CD4-positive, alpha-beta T cell treated with Interferon alpha-2 for 1 hour (primary cell): Measurements from ENCODE around the gene DENND1C.

Source experiments
- DNase-seq, 2 donors: peaks; one replicate each; pipeline ENCODE4 v3.0.0-alpha.2; 2020 to 2022

The DENND1C gene

DNA sequence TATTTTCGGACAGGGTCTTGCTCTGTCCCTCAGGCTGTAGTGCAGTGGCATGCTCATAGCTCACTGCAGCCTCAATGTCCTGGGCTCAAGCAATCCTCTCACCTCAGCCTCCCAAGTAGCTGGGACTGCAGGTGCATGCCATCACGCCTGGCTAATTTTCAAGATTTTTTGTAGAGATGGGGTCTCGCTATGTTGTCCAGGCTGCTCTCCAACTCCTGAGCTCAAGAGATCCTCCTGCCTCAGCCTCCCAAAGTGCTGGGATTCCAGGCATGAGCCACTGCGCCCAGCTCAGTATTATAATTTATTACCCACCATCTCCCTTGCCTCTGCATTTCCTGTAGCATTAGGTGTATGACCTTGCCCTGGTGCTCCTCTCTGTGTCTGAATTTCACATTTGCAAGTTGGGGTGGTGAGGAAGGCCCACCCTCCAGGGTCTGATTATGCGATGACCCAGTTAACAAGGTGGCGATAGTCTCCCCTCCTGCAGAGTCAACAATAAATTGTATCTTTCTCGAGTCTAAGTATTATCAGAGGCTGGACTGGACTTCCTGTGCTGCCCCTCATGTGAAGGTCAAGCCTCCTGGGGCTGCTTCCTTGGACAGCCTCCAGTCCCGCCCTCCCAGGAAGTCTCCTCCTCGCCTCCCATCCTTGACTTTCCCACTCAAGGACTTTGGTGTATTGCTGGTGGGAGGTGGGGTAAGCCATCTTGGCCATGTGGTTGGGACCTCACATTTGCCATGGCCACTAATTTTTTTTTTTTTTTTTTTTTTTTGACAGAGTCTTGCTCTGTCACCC lies 22.0 kb upstream of the DENND1C start:
- DNase-seq, result no peak

DNA sequence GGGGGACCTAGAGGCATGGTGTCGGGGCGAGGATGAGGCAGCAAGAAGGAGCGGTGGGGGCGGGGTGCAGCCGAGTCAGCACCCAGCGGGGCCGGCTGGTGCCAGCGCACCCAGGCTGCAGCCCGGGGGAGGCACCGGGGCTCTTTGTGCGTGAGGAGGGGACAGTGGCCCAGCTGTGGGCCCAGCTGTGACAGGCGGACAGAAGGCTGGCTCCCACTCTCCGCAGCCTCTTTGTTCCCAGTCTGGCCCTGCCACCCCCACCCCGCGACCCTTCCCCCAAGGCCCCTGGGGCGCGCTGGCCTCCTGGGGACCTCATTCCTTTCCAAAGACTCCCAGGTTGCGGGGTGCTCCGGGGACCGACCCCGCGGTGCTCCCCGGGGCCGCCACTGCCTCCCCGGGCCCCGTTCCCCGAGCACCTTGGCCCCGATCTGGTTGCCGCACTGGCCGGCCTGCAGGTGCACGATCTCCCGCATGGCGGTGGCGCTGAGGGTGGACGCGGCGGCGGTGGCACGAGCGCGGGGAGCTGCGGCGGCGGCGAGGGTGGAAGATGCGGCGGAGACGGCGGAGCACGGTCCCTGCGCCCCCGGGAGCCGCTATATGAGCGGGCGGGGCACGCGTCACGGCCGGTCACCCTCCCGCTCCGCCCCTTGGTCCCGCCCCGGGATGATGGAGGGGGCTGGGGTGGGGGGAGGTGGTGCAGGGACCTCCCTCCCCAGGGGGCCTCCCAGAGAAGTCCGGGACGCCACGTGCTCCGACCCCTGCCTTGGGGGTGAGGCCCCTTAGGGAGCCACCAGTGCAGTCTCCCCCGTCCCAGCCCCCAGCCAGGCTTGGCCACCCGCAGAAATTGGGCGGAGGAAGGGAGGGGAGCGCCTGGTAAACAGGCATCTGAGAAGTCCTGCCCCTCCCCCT lies 20.4 kb upstream of the DENND1C start, which contains the start of gene TUBB4A:
Gene TUBB4A, minus strand, starts transcription at position 570 of the 909 bp plus-strand sequence. Its CDS starts 97 bp downstream, at position 473.
- peak; percentile 4 to 55 for DNase-seq

DNA sequence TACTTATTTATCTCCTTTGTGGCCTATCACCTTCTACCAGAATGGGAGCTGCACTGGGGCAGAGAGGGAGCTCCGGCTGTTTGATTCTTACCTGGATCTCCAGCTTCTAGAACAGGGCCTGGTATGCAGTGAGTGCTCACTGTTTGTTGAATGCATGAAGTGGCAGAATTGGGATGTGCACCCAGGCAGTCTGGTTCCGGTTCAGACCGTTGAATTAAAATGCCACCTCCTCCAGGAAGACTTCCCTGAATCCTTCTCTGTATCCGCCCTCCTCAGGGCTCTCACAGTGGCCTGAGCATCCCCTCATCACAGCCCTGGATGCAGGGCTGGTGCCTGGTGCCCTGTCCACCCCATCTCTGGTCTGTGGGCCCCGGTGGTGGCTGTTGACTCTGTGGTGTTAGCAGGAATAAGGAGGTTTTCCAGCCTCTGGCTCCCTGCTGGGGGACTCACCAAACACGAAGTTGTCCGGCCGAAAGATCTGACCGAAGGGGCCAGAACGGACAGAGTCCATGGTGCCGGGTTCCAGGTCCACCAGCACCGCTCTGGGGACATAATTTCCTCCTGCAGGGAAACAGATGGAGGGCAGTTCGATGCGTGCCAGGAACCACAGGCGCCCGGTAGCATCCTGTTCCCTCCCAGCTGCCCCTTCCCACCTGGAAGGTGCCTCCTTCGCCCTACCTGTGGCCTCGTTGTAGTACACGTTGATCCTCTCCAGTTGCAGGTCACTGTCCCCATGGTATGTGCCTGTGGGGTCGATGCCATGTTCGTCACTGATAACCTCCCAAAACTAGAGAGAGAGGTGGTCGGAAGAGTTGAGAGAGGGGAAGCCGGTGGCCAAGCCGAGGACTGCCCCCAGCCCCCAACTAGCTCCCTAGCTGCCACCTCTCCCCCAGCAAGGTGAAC lies 19.5 kb upstream of the DENND1C start:
- no peak for DNase-seq

DNA sequence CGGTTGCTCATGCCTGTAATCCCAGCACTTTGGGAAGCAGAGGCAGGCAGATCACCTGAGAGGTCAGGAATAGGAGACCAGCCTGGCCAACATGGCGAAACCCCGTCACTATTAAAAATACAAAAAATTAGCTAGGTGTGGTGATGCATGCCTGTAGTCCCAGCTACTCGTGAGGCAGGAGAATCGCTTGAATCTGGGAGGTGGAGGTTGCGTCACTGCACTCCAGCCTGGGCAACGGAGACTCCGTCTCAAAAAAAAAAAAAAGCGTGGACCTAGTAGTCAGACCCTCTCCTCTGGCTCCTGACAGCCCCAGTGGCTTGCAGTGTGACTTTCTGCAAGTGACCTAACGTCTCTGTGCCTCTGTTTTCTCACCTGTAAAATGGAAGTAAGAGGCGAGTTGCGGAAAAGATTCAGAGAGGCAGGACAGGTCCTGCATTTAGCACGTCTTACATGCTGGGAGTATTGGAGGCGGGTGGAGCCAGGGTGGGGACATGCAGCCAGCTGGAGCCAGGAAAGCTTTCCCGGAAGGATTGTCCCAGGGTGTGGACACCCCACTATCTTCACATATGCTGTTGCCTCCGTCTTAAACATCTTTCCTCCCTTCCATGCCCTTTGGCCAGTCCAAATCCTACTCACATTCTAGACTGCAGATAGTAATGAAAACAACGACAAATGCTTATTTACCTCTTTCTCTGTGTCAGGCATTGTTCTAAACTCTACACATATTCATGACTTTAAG lies 17.6 kb upstream of the DENND1C start:
- DNase-seq, result no peak

- DNase-seq, result peak in 1 of 2 donors; percentile 21
Measured at GRCh38 chr19:6498294-6499036, 16.9 kb upstream of the DENND1C start.

- DNase-seq, result no peak
Measured at GRCh38 chr19:6495947-6496346, 14.4 kb upstream of the DENND1C start.

- DNase-seq, result no peak
Measured at GRCh38 chr19:6494438-6495036, 12.9 kb upstream of the DENND1C start.

GRCh38 chr19:6491802-6492592 lies 10.4 kb upstream of the DENND1C start:
- no peak for DNase-seq

DNA sequence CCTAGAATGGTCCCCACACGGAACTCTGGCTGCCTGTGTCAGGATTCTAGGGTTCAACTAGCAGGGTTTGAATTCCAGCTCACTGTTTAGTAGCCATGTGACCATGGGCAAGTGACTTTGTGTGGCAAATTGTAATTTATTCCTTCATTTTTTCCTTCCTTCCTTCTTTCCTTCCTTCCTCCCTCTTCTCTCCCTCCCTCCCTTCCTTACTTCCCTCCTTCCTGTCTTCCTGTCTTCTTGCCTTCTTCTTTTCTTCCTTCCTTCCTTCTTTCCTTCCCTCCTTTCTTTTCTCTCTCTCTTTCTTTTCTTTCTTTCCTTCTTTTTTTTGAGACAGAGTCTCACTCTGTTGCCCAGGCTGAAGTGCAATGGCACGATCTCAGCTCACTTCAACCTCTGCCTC lies 8.5 kb upstream of the DENND1C start:
- DNase-seq, result no peak

- DNase-seq, result peak in 1 of 2 donors; percentile 41
Measured at GRCh38 chr19:6489278-6490061, 7.9 kb upstream of the DENND1C start.

- DNase-seq, result no peak
Measured at GRCh38 chr19:6484831-6485230, 3.2 kb upstream of the DENND1C start.

DNA sequence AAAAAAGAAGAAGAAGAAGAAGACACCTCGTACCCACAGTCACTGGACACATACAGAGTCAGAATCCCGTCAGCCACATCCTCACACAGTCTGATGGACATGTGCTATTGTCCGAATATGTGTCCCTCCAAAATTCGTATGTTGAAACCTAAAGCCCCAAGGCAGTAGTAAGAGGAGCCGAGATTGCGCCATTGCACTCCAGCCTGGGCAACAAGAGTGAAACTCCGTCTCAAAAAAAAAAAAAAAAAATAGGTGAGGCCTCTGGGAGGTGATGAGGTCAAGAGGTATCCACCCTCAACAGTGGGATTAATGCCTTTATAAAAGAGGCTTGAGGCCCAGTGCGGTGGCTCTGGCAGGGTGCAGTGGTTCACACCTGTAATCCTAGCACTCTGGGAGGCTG lies 2.6 kb upstream of the DENND1C start:
- no peak for DNase-seq

DNA sequence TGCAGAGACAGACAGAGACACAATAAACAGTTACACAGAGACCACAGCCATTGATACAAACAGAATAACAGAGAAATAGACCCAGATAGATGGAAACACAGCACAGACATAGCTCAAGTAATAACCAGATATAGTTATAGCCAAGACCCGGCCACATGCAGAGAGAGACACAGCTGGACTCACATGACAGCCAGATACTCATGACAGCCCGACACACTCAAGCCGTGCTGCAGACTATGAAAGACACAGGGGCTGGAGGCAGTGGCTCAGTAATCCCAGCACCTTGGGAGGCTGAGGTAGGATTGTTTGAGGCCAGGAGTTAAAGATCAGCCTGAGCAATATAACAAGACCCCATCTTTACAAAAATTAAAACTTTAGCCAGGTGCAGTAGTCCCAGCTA lies 1.6 kb upstream of the DENND1C start:
- no peak for DNase-seq

DNA sequence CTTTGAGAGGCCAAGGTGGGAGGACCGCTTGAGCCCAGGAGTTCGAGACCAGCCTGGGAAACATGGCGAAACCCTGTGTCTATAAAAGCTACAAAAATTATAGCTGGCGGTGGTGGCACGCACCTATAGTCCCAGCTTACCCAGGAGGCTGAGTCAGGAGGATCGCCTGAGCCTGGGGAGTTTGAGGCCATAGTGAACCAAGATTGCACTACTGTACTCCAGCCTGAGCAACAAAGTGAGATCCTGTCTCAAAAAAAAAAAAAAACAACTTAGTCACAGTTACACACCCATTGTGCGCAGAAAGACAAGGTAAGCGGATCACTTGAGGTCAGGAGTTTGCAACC lies 728 bp upstream of the DENND1C start:
- DNase-seq, result no peak

DNA sequence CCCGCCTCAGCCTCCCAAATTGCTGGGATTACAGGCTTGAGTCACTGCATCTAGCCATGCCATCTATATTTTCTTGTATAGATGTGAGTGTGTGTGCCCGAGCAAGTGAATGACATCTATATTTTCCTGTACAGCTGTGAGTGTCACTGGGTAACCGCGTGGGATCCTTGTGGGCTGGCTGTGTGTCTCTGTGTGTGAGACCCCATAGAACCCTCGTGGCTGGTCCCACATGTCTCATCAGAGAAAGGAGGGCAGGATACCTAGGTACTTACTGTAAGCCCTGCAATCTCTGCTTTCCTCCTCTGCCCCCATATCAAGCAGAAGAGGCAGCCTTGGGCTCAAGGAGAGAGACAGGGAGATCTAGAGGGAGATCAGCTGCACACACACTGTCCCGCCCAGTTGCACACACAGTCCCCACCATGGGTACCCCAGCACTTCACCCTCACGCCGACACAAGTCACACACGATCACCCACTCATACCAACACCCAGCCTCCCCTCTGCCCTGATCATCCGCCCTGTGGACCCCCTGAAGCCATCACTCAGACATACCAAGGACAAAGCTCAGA lies 655 bp downstream of the DENND1C start:
- DNase-seq, result peak in 1 of 2 donors; percentile 31

GRCh38 chr19:6479836-6480398 lies 1.7 kb downstream of the DENND1C start:
- no peak for DNase-seq

DNA sequence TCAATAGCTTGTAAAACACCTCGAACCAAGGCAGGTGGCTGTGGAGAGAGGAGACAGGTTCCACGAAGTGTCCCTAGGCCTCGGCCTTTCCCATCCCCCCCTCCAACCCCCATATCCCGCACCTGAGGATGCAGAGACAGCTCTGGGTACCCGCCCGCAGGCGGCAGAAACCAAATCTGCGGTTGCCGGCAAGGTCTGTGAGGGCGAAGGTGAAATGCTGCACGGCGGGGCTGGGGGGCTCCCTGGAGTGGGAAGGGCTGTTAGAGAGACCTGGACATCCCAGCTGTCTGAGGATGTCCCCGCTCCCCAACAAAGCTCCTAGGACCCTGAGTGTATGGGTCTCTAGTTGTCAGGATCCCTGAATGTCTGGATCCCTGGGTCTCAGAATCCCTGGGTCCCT lies 2.8 kb downstream of the DENND1C start:
- DNase-seq, result no peak

- DNase-seq, result no peak
Measured at GRCh38 chr19:6476896-6477431, 4.6 kb downstream of the DENND1C start.
